ENCODE data around the gene RAMP1. TPM values are rescaled to one million over a fixed set of nuclear protein-coding genes. Genes with fewer than 3 reads are reported as not detected.
"Not testable (repeated sequence)": the region's sequence is repeated elsewhere in the genome, so short reads cannot be mapped to it uniquely, and the experiment has no call there.

Gene RAMP1
- total RNA-seq, 1 donor from 2014 or later: 9.1 TPM

GRCh38 chr2:237946423-237946822 is 87.0 kb downstream of the RAMP1 start:
- no peak for DNase-seq (ENCODE audit: low read depth)
- peaks cover 4% of the 10 kb centered on the region for H3K36me3 Mint-ChIP-seq (ENCODE audit: low read depth, unreplicated experiment)
- no peak overlapping the region for H3K4me3 Mint-ChIP-seq (ENCODE audit: unreplicated experiment)
- no peaks in the 10 kb centered on the region for H3K36me3 ChIP-seq (ENCODE audit: insufficient read depth, low read length)
- H3K27ac ChIP-seq (ENCODE audit: low read depth, low read length): no peak overlapping the region
- H3K27me3 Mint-ChIP-seq (ENCODE audit: low read depth, unreplicated experiment): peaks cover 6% of the 10 kb centered on the region
- H2AFZ ChIP-seq (ENCODE audit: low read depth, low read length): no peak overlapping the region
- H3K4me2 ChIP-seq (ENCODE audit: low read length): no peak overlapping the region
- no peak for FAIRE-seq
- H3K9me3 Mint-ChIP-seq (ENCODE audit: unreplicated experiment): peaks cover 19% of the 10 kb centered on the region
- H3K4me1 ChIP-seq (ENCODE audit: insufficient read depth, low read length): no peaks in the 10 kb centered on the region
- peaks cover 14% of the 10 kb centered on the region for H3K9me3 ChIP-seq (ENCODE audit: insufficient read depth, low read depth, low read length)
- no peaks in the 10 kb centered on the region for H3K79me2 ChIP-seq (ENCODE audit: insufficient read depth, low read length)
- no peaks in the 10 kb centered on the region for H4K20me1 ChIP-seq (ENCODE audit: insufficient read depth, low read length)
- H3K4me3 ChIP-seq (ENCODE audit: insufficient read depth, low read depth, low read length): no peak overlapping the region
- no peaks in the 10 kb centered on the region for H3K4me1 Mint-ChIP-seq (ENCODE audit: low read depth, unreplicated experiment)
- no peak overlapping the region for H3K27ac Mint-ChIP-seq (ENCODE audit: unreplicated experiment)
- no peak overlapping the region for H3K9ac ChIP-seq (ENCODE audit: low read length)
- TF ChIP-seq EZH2 (IDR thresholded peaks at IDR 0.05; ENCODE audit: insufficient read depth, low read length) (no peak), CTCF (IDR thresholded peaks at IDR 0.05; ENCODE audit: insufficient read depth, low read depth, low read length) (no peak)
- no peaks in the 10 kb centered on the region for H3K27me3 ChIP-seq (ENCODE audit: insufficient read depth, low read length)

GRCh38 chr2:237951354-237951753 is 91.9 kb downstream of the RAMP1 start:
- H3K4me3 Mint-ChIP-seq (ENCODE audit: unreplicated experiment); H3K36me3 ChIP-seq (ENCODE audit: insufficient read depth, low read length); H3K79me2 ChIP-seq (ENCODE audit: insufficient read depth, low read length); H3K4me3 ChIP-seq (ENCODE audit: insufficient read depth, low read depth, low read length); H3K4me1 Mint-ChIP-seq (ENCODE audit: low read depth, unreplicated experiment); H3K9me3 ChIP-seq (ENCODE audit: insufficient read depth, low read depth, low read length); H3K9ac ChIP-seq (ENCODE audit: low read length); H2AFZ ChIP-seq (ENCODE audit: low read depth, low read length); H3K4me2 ChIP-seq (ENCODE audit: low read length); H3K36me3 Mint-ChIP-seq (ENCODE audit: low read depth, unreplicated experiment); H3K27ac ChIP-seq (ENCODE audit: low read depth, low read length); DNase-seq (ENCODE audit: low read depth); H3K4me1 ChIP-seq (ENCODE audit: insufficient read depth, low read length); H3K27ac Mint-ChIP-seq (ENCODE audit: unreplicated experiment); FAIRE-seq; H4K20me1 ChIP-seq (ENCODE audit: insufficient read depth, low read length); H3K9me3 Mint-ChIP-seq (ENCODE audit: unreplicated experiment): not testable (repeated sequence)
- peaks cover 14% of the 10 kb centered on the region for H3K27me3 ChIP-seq (ENCODE audit: insufficient read depth, low read length)
- peaks cover 20% of the 10 kb centered on the region for H3K27me3 Mint-ChIP-seq (ENCODE audit: low read depth, unreplicated experiment)

- FAIRE-seq (no peak), DNase-seq (ENCODE audit: low read depth) (no peak)
- peaks cover 22% of the 10 kb centered on the region for H3K27me3 Mint-ChIP-seq (ENCODE audit: low read depth, unreplicated experiment)
- no peak overlapping the region for H3K4me3 Mint-ChIP-seq (ENCODE audit: unreplicated experiment)
- H3K27ac Mint-ChIP-seq (ENCODE audit: unreplicated experiment): no peak overlapping the region
- peaks cover 4% of the 10 kb centered on the region for H3K9me3 Mint-ChIP-seq (ENCODE audit: unreplicated experiment)
- no peaks in the 10 kb centered on the region for H3K79me2 ChIP-seq (ENCODE audit: insufficient read depth, low read length)
- H3K4me2 ChIP-seq (ENCODE audit: low read length): no peak overlapping the region
- no peaks in the 10 kb centered on the region for H3K4me1 ChIP-seq (ENCODE audit: insufficient read depth, low read length)
- H2AFZ ChIP-seq (ENCODE audit: low read depth, low read length): no peak overlapping the region
- H4K20me1 ChIP-seq (ENCODE audit: insufficient read depth, low read length): no peaks in the 10 kb centered on the region
- TF ChIP-seq CTCF (IDR thresholded peaks at IDR 0.05; ENCODE audit: insufficient read depth, low read depth, low read length): no peak
- TF ChIP-seq EZH2 (IDR thresholded peaks at IDR 0.05; ENCODE audit: insufficient read depth, low read length): no peak
- H3K9me3 ChIP-seq (ENCODE audit: insufficient read depth, low read depth, low read length): no peaks in the 10 kb centered on the region
- H3K27ac ChIP-seq (ENCODE audit: low read depth, low read length): no peak overlapping the region
- no peaks in the 10 kb centered on the region for H3K36me3 Mint-ChIP-seq (ENCODE audit: low read depth, unreplicated experiment)
- no peak overlapping the region for H3K4me3 ChIP-seq (ENCODE audit: insufficient read depth, low read depth, low read length)
- no peaks in the 10 kb centered on the region for H3K4me1 Mint-ChIP-seq (ENCODE audit: low read depth, unreplicated experiment)
- no peaks in the 10 kb centered on the region for H3K36me3 ChIP-seq (ENCODE audit: insufficient read depth, low read length)
- peaks cover 17% of the 10 kb centered on the region for H3K27me3 ChIP-seq (ENCODE audit: insufficient read depth, low read length)
- H3K9ac ChIP-seq (ENCODE audit: low read length): no peak overlapping the region
These were observed 92.5 kb downstream of the RAMP1 start for GRCh38 chr2:237951878-237952277.
